GM19023 (cell line): ENCODE data around the gene FOSL2.

Source experiments
- ATAC-seq: cut with Tn5 transposase; IDR thresholded peaks from one replicate; pipeline ENCODE4 v1.9.1; 2021; ENCODE audit warnings: mild to moderate bottlenecking, moderate library complexity; ENCODE audit not compliant: unreplicated experiment

Gene FOSL2

DNA sequence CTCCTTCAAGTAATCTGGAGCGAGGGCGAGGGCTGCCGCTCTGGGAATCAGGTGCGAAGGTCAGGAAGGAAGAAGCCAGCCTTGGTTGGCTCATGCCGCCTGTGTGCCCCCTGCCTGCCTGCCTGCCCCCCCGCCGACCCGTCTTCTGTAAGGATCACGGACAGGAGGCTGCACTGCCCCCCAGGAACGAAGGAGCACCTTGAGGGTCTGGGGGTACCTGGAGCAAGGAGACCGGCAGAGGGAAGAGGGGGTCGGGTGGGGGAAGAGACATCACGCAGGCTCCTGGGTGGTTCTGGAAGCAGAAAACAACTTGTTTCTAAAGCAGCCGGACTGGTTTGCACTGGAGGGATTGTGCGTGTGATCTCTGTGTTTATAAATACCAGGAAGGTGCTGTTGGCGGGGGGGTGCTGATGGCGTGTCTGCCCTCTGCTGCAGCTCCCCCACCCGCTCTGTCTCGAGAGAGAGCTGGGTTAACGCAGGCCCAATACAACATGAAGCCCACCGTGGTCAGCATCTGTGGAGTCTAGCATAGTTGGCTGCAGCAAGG lies 1.7 kb downstream of the FOSL2 start:
- no peak for ATAC-seq

GRCh38 chr2:28394997-28395333 lies 2.3 kb downstream of the FOSL2 start:
- no peak for ATAC-seq

- ATAC-seq: no peak
These were observed 2.8 kb downstream of the FOSL2 start for GRCh38 chr2:28395334-28396061.

DNA sequence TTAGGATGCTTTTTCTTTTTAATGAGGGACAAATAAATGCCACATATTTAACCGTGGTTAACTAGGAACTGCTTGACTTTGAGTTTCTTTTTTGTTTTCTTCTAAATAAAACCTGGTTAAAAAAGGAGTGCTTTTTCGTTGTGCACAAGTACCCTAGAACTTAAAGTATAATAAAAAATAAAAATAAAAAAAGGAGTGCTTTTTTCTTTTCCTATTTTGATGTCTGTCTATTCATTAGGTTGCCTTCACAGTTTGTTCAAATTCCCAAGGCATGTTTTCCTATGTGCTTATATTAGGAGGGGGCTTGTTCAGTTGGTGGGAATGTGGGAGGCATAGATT lies 4.4 kb downstream of the FOSL2 start:
- ATAC-seq: no peak

- ATAC-seq: no peak
These were observed 5.6 kb downstream of the FOSL2 start for GRCh38 chr2:28398101-28398834.

GRCh38 chr2:28399289-28399688 lies 6.6 kb downstream of the FOSL2 start:
- ATAC-seq: no peak

DNA sequence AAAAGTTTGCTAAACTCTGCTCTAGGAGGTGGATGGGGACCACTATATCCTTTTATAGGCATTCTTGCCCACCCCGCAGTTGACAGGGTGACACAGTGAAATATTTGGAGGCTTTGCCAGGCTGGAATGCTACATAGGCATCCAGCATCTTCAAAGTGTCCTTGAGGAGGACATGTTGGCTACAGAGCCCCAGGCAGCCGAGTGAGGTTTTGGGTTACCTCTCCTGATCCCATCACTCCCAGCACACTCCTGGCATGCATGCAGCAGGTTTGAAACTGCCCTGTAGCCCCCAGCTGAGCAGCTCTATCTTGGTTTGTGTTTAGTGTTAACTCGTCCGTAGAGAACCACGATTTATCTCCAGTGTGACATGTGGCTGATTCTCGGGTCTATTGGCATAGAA lies 7.3 kb downstream of the FOSL2 start:
- ATAC-seq: no peak

DNA sequence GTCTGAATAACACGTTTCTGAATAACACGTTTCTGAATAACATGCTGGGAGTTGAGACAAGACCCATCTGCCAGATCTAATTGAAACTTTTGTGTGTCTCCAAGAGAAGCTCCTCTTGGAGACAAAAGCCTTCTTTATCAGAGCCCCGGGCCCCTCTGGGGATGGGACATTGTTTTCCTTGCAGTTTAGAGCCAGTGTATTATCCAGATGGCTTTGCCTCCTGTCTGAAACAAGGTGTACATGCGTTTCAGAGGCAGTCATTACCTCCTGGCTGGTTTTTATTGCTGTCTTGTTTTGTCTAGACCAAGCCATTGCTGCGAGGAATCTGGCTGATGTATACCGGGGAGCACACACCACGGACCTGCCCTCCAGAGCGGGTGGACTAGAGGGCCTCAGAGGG lies 7.8 kb downstream of the FOSL2 start:
- ATAC-seq: no peak

DNA sequence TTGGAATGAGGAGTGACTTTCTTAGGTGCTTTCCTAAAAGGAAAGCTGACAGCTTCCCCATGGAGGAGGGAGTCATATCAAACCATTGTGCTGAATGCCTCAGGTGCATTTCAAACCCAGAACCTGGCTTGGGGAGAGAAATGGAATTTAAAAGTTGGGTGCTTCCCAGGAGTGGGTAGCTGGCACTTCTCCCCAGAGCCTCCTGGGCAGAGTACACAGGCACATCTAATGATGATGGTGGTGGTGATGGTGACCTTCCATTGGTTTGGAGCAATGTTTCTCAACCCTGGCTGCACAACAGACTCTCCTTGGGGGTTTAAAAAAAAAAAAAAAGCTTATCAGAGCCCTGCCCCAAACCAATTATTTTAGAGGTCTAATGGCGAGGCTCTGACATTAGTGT lies 8.3 kb downstream of the FOSL2 start:
- no peak for ATAC-seq

DNA sequence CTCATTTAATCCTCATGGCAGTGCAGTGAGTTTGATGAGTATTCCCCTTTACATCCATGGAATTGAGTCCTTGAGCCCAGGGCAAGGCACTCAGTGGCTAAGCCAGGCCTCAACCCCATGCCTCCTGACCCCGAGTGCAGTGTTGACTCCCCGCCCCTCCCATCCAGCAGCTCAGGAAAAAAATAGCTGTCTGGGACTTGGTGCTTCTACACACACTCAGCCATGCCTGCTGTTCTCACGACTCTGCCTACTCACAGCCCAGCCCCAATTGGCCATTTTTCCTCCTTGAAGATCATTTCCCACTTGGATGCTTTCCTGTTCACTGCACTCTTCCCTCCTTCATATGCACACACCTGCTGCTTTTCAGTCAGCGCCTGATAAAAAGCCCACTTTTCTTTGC lies 8.8 kb downstream of the FOSL2 start:
- no peak for ATAC-seq

- no peak for ATAC-seq
These were observed 9.4 kb downstream of the FOSL2 start for GRCh38 chr2:28401948-28402550.

- ATAC-seq: no peak
These were observed 10.8 kb downstream of the FOSL2 start for GRCh38 chr2:28403370-28403956.

- ATAC-seq: no peak
These were observed 11.4 kb downstream of the FOSL2 start for GRCh38 chr2:28404086-28404485.

- no peak for ATAC-seq
These were observed 12.9 kb downstream of the FOSL2 start for GRCh38 chr2:28405537-28405936.

DNA sequence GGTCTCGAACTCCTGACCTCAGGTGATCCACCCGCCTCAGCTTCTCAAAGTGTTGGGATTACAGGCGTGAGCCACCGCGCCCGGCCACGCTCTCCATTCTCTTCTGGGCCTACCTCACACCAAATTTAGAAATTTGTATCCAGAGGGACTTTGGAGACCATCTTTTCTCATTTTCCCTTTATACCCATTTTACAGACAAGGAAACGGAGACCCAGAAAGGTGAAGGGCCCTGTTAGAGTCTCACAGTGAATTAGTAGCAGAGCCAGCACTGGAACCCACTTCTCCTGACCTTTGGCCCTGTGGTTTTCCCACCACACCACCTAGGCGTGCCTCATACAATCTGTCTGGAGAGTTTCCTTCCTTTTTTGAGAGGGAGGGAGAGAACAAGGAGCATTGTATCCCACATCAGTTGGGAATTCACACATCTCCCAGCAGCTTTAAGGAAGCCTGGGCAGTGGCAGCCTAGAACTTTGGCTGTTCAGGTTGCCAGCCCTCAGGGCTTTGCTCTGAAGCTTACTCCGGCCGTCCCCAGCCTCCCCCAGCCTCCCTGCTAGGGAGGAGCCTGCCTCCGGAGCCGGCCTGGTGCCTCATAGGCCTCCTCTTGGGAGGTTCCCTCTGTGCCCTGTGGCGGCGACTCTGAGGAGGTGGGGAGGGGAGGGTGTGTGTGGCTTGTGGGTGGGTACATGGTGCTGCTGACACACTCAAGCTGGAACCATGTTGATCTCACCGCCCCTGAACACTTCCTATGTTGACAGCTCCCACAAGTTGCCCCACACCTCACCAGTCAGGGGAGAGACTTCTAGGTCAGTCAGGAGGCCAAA lies 13.8 kb downstream of the FOSL2 start:
- no peak for ATAC-seq

- ATAC-seq: no peak
These were observed 14.7 kb downstream of the FOSL2 start for GRCh38 chr2:28407131-28407975.

DNA sequence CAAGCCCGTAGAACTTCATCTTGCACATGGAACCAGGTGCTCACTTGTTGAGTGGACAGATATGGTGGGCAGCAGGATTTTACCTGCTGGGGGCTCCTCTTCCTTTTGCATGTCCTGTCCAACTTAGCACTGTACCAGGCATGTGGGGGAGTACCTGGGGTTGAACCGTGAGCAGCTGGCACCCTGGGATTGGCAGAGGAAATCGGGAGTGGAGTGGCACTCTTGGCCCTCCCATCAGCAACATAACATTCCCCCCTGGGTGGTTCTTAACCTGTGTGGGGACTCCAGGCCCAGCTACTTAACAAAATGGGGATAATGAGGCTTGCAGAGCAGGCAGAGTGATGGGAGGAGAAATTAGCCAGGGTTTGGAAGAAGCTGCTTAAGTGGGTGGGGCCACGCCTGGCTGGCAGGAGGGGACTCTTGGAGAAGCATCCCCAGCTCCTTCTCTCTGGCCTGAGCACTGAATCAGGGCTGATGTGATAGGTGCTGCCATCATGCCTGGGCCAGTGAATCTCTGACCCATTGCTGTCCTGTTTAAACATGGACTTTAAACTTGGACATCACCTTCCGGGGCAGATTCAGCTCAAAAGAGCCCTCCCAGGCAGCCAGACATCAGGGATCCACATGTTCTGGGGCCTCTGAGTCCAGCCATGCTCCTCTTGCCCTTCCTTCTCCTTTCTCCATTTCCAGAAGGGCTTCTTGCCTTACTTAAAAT lies 15.5 kb downstream of the FOSL2 start:
- ATAC-seq: no peak

- ATAC-seq: no peak
These were observed 16.3 kb downstream of the FOSL2 start for GRCh38 chr2:28408764-28409599.
